HG02571 (cell line): ENCODE measurements around the gene PIP5K1B.

ENCODE experiments used
- ATAC-seq: cut with Tn5 transposase; IDR thresholded peaks from one replicate; pipeline ENCODE4 v1.9.1; 2021; ENCODE audit warnings: mild to moderate bottlenecking, moderate library complexity; ENCODE audit not compliant: unreplicated experiment

PIP5K1B gene

GRCh38 chr9:68707801-68708488, 2.9 kb downstream of the PIP5K1B start:
- ATAC-seq, result no peak

DNA sequence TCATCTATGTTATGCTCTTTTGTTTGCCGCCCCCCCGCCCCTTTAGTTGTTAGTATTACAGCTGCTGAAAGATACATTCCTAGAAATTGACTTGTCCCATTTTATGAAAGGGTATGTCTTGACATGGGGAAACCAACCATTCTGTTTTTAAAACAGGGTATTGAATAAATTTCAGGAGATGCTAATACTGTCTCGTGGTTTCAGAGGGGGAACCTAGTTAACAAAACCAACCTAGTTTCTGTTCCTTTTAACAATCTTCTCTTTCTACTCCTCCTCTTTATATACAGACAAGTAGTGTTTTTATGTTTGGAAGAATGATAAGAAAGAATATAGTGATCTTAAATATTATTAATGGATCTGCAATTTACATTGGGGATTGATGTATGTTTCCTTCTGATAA, 3.5 kb downstream of the PIP5K1B start:
- no peak for ATAC-seq

GRCh38 chr9:68709291-68710110, 4.5 kb downstream of the PIP5K1B start:
- no peak for ATAC-seq

DNA sequence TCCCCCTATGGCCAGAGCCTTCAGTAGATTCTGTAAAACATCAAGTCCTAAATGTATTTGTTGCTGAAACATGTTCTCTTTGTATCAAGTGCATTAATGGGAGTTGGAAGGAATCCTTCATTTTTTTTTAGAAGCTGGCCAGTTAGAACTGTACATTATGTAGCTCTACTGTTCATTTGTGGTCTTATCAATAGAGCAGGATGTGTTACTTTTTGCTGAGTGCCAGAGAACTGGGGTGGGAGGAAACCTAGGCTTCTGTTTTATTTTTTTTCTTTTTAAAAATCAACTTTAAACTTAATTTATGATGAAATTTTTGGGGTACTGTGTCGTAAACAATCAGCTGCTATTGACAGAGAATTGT, 5.1 kb downstream of the PIP5K1B start:
- no peak for ATAC-seq

DNA sequence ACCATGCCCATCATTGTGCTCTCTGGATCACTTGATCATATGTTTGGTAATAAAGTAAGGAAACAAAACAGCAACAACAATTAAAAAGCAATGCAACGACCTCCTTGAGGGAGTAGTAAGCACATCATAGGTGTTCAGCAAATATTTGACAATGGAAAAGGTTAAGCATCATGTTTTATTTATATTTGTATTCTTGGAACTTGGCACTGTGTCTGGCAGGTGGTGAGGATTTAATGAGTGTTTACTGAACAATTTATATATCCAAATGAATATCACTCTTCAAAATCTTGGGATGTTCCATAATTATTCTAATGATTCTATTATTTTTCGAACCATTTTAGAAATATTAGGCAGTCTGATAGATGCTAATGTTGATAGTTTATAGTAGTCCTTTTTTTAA, 6.2 kb downstream of the PIP5K1B start:
- no peak for ATAC-seq

GRCh38 chr9:68711932-68712331, 6.9 kb downstream of the PIP5K1B start:
- no peak for ATAC-seq

DNA sequence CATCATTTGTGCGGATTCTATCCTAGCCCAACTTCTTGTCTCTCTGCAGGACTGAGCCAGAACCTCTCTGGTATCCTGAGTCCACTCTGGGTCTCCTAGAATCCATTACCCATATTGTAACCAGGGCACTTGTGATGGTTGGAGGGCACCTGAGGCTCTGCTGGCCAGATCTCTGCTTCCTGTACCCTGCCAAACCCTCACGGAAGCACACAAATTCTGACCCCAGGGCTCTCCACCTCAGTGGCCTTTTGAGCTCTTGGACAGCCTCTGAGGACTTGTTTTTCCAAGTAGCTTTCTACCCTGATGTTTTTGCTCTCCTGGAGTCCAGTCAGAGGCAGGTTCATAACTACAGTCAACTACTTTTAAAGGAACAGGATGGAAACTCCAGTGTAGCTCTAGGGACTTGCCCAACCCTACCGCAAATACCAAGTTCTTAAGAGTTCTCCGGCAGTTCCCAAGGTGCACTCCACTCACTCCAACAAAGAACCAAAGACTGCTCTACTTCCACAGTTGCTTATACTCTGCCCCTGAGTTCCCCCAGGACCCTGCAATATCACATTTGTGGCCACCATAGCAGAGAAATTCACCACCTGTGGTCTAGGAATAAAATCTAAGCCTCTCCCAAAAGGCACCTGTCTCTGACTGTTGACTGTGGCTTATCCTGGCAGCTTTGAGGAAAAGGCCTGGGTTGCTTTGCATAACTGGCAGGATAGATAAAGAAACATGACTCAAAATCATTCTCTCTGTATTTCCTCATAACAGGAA, 9.6 kb downstream of the PIP5K1B start:
- ATAC-seq, result no peak

DNA sequence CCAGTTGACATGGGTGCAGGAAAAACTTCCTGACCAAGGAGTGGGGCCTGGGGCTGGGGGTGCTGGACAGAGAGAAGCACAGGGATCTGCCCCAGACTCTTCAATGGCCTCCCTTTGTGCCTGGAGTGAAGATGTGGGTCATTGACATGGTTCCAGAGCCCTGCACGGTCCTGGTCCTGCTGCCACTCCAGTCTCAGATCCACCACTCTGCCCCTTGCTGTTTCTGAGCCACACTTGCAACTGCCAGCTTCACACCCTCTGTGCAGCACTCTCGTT, 10.1 kb downstream of the PIP5K1B start:
- ATAC-seq, result no peak

GRCh38 chr9:68717552-68718443, 12.8 kb downstream of the PIP5K1B start:
- ATAC-seq, result no peak

- no peak for ATAC-seq
Measured at GRCh38 chr9:68719847-68720246, 14.8 kb downstream of the PIP5K1B start.

DNA sequence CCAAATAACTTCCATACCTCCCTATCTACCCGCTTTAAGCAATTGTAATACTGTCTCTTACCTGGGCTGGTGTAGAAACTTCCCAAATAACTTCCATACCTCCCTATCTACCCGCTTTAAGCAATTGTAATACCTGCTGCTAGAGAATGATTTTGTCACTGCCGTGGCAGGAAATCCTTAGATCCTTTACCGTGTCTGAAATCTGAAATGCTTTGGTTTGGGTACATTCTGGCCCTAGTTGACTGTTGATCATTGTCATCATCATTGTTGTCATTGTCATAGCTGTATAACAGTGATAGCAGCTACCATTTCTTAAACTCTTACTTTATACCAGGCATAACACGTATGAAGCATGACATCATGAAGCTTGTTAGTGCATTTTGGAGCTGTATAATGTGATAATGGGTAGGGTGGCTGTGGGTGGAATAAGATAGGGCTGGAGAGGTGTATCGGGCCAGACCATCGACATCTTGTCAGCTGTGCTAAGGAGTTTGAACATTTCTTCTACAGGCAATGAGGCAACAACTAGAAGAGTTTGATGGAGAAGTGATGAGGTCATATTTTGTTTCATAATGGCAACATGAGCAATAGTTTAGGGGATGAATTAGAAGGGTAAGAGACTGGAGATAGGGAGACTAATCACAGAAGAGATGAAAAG, 15.7 kb downstream of the PIP5K1B start:
- ATAC-seq, result no peak

- no peak for ATAC-seq
Measured at GRCh38 chr9:68721666-68722330, 16.8 kb downstream of the PIP5K1B start.

DNA sequence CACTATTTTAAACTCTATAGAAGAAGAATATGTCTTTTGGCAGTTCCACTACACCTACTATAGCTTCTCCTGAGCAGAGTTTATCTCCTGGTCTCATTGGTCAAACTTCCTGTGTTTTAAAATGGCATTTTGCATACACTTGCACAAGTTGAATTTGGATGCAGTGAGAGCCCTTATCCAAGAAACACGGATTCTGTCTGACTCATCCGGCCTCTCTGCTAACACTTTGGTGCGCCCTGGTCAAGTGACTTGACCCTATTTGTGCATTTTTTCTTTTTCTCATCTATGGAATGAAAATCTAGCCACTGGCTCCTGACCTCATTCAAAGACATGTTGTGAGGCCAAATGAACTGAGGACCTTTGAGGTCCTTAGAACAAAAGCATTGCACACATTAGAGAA, 20.0 kb downstream of the PIP5K1B start:
- no peak for ATAC-seq

DNA sequence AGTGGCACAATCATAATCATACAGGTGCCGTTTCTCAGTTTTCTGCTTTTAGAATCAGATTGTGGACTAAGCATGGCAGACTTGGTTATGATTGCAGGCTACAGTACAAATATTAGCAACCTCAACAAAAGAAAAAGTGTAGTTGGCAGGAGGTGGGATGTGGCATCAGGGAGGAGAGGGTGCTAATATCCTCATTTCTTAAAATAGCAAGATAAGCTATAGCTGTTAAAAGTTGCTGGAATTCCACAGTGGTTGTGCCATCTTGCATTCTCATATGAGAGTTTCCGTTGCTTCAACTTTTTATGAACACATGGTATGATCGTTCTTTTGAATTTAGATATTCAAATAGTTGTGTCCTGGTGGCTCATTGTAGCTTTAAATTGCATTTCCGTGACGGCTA, 21.4 kb downstream of the PIP5K1B start:
- ATAC-seq, result no peak

DNA sequence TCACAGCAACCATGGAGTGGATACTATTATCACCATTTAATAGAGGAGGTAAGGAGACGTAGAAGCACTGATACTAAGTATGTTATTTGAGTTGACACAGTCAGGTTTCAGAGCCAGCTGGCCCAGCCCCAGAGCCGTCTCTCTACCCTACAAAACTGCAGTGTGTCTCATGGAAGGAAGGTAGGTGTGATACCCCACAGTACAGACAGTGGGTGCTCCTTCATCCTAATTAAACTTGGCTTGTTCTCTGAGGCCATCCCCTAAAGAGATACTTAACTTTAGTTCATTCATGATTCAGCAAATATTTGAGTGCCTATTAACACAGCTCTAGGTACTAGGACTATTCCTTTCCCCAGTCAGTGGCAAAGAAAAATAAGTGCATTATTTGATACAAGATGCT, 22.6 kb downstream of the PIP5K1B start:
- ATAC-seq, result no peak

DNA sequence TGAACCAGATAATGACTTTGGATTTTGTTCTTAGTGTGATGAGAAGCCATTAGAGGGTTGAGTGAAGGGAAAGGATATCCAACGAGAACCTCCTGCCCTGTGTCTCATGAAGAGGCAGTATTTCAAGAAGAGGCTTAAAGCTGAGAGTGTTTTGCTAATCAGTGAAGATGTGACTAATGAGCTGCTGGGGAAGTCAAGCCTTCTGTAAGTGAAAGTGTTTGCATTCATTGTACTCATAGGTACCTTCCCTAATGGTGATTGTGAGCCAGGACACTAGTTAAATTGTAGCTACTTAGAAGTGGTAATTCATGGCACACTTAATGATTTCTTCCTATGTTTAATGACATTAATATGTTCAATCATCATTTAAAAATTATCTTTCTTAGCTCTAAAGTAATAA, 23.7 kb downstream of the PIP5K1B start:
- ATAC-seq, result no peak

- no peak for ATAC-seq
Measured at GRCh38 chr9:68730570-68731235, 25.7 kb downstream of the PIP5K1B start.

DNA sequence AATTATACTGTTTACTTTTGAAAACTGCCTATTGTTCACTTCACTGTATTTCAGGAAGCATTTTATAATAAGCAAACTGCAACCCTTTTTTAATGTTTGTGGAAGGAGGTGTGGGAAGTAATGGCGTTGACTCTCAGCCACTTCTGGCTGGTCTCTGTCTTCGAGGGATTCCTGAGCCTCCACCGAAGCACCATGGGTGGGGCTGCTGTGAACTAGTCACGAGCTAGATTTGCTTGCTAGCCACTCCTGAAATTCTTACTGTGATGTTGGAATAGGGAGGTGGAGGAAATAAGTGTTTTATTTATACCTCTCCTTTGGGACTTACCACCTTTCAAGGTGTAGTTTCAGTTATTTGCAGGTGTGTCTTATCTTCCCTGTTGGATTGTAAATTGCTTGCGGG, 26.8 kb downstream of the PIP5K1B start:
- no peak for ATAC-seq

DNA sequence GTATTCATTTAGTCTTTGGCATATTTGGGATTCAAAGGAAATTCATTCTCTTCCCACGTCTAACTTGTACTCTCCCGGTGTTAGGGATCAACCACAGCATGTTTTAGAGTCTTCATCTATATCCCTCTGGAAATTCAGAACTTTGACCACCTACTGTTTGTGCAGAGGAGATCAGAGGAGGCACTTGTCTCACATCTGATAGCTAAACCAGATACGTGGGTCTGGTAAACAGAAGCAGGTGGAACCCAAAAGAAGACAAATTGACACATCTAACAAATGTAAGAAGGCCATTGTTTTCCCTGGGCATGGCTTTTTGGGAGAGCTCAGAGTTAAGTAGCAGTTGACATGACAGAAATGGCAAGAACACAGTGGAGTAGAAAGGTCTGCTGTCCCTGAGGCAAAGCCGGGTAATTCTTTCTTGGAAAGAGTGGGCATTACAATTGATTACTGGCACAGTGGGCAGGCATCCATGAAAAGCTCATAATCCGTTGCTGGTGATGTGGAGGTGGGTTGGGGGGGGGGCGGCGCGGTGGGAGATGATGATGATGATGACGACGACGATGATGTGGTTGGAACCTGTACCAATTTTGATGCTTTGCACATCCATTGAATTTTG, 27.5 kb downstream of the PIP5K1B start:
- ATAC-seq, result no peak
